ENCODE results near the gene CRABP2.

CRABP2 gene
- total RNA-seq, result 0.39 to 0.48 reads per million in 2 experiments

DNA sequence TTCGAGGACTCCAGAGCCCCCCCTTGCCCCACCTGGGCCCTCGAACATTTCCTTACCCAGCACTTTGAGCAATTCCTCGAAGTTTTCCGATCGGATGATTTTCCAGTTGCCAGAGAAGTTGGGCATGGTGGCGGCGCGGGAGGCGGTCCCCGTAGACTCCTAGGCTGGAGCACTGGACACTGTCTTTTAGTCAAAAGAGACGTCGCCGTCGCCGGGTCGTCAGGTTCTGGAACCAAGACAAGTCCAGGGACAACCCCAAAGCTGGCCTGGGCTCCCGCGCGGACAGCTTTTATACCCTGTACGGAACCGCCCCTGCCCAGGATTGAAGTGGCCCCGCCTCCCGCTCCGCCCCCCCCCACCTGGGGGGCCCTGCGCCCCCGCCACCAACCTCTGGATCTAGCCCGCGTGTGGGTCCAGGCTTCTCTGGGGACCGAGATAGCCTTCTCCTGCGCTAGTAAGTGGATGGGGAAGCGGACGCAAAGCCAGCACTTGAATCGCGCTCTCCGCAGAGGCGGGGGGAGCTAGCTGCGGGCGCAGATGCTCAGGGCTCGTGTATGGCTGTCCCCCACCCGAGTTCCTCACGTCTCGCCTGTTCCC is at the start of gene CRABP2:
Gene CRABP2, minus strand, starts transcription at position 263 of the 597 bp plus-strand sequence. Its CDS starts 137 bp downstream, at position 126.
- no peak for DNase-seq (ENCODE audit: low read depth)

DNA sequence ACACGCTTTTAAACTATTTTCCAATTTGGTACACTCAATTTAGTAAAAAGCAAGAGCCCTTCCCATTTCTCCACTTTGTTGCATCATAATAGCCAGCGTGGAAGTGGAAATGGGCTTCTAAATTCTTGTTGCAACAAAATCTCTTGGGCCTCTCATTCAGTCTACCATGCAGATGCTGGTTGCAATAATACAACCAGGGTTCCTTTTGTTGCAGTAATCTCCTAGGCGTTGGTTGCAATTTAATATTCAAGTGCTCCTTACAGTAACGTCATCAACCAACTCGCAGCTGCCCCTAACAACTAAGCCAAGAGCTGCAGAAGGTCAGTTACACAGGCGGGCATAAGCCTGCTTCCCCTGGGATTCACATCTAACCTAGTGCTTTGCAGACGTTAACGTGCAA is 48.8 kb upstream of the CRABP2 start:
- DNase-seq (ENCODE audit: low read depth), result no peak

DNA sequence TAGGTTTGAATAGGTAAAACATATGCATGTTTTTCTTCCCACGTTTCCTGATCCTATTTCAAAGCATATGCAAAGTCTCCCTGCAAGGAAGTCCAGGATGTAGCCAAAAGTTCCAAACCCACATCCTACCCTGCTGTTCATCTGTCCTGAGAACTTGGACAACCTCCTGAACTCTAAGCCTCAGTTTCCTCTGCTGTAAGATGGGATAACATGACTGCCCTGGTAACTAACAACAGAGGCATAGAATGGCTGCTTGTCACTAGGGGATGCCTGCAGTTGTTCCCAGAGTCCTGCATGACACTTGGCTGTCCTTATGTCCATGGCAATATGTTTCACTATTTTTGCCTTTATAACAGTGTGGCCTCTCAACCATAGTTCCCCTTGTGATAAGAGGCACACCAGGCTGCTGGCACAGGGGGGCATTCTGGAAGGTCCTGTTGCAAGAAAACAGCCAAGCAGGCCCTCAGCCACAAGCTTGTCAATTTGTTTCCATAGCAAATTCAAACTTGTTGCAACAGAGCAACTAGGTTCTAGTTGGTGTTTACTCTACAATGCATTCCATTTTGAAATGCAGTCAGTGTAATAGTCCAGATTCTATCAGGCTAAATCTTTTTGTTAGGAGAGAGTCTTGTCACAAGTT is 47.6 kb upstream of the CRABP2 start:
- no peak for DNase-seq (ENCODE audit: low read depth)

DNA sequence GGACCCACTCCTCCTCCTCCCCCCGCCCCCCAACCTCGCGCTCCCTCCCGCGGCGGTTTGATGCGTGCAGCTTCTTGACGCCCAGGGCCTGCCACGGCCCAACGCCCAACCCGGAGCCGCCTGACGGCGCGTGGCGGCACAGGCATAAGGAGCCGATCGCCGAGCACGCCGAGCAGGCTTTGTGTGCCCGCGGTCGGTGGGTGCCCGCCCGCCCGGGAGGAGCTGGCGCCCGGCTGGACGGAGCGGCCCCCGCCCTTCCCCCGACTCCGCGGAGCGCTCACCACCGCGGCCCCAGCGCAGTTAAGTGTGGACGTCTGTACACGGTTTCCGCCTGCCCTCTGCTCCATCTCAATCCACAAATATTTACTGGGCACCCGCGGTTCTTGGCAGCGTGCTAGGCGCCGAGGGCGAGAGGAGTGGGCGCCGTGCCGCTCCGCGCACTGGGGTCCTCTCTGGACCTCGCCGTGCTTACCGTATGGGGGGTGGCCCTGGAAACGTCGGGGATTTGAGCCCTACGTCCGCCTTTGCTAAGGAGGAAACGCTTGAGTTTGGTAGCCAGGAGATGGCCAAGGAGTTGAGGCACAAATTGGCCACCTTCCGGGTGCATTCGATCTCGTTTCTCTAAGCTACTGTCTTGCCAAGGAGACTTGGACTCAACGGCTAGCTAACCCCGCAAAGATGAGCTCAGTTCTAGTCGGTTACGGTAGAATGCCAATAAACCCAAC is 46.5 kb upstream of the CRABP2 start:
- DNase-seq (ENCODE audit: low read depth), result peak; percentile 97

DNA sequence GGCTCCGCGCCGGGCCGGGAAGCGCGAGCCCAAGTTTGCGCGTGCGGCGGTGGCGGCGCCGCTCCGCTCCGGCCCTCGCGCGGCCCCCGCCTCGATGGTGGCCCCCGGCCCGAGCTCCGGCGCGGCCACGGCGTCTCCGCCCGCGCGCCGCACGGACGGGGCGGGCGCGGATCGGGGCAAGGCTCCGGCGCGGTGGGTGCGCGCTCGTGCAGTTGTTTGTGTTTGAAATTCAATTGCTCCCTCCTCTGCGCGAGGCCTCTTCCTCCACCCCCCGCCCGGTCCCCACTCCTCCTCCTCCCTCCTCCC is 46.0 kb upstream of the CRABP2 start, which contains the start of gene HDGF:
Gene HDGF, minus strand, starts transcription at position 225 of the 306 bp plus-strand sequence. CDS start 246 bp downstream, outside the sequence.
- no peak for DNase-seq (ENCODE audit: low read depth)

DNA sequence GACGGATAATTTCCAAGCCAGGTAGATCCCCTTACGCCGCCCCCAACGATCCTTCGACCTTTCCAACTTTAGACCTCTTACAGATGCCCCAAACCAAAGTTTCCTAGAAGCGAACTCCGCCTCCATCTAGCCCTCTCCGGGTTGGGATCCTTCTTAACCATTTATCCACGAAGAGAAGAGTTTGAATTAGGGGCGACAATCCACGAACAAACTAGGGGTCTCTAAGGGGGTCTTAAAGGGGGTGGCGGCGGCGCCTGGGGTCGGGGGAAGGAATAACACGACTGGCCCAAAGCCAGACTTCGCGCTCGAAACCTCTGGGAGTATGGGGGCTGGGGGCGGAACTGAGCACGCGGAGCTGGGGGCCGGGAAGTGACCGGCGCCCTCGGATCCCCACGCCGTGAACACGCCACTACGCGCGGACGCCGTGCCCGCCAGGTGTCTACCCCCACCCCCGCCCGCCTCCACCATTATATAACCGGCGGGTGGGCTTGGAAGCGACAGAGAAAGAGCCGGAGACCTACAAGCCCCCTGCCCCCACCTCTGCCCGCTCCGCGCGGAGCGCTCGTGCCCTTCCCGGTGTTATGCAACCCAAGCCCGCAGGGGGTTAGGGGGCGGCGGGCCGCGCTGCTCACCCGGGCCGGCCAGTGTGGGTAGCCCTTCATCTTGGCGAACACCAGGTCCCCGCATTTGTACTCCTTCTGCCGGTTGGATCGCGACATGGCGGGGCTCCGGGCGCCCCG is 45.5 kb upstream of the CRABP2 start:
- peak; percentile 14 for DNase-seq (ENCODE audit: low read depth)

DNA sequence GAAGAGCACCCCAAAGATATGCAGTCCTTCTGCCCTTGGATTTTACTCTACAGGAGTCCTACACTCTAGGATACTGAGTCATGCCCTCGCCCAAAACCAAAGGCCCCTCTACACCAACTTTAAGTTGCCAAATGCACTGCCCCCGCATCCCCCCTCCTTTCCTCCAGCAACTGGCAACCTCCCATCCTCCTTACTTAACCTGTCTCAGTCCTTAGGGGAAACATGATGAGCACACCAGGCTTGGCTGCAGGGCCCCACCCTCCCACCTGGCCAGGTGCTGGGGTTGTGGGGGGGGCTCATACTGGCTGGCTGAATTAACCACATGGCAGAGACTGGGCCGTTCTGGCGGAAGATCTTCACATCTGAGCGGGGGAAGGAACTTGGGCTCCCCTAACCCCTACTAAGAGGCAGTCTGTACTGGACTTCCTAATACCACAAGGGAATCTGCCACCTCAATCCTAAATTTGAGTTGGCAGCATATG is 44.8 kb upstream of the CRABP2 start:
- DNase-seq (ENCODE audit: low read depth), result no peak

DNA sequence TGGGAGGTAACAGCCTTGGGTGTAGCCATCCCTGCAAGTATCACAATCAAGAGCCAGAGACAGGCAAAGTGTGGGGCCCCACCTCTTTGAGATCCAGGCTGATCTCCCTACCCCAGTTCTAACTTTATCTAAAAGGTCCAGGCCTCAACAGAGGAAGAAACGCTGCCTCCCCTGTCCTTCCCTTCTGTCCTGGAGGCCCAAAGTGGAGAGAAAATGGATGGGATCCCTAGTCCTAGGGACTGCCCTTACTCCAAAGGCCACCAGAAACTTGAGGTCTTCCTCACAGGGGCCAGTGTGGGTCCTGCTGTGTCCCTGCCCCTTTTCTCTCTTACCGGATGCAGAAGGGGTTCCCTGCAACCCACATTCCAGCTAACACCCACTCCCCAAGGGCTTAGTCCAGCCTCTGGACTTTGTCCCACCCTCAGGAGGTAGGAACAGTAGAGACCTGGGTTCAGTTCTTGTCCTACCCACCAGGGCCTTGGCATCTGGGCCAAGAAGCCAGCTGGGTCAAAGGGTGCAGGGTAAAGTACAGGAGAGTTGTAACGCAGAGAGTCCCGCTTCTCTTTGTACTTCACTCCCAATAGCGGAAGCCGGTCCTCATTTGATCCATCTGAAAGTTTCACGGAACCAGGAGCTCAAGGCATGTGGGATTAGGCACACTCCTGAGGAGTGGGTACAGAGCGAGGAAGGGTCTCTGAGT is 44.2 kb upstream of the CRABP2 start:
- DNase-seq (ENCODE audit: low read depth), result no peak

DNA sequence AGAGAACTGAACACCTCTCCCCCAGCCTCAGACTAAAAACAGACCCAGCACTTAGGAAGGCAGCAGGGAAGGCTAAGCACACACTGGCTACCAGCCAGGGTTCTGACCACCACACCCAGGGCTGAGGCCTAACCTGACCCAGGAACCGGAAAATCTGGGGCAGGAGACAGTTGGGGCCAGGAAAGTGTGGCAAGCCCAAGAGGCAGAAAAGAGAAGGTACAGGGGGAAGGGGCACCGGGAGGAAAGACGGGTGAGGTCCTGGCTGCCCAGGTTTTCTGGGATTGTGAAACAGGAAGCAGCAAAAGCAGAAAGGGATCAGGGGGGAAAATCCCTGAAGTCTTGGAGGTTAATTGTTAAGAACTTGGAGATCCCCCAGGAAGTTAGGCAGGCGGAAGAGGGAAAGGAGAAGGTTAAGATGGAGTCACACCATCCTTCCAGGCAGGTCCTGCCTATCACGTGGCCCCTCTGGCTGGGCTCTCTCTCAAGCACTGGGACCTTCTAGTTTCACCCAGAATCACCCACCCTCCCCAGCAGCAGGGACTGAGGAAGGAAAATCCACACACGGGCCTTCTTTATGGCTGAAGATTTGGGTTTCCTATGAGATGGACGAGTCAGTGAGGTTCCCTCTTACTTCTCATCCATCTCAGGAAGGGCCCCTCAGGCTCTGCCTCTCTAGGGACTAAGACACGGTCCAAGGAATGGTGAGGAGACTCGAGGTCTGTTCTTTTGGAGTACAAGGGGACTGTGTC is 43.5 kb upstream of the CRABP2 start:
- no peak for DNase-seq (ENCODE audit: low read depth)

DNA sequence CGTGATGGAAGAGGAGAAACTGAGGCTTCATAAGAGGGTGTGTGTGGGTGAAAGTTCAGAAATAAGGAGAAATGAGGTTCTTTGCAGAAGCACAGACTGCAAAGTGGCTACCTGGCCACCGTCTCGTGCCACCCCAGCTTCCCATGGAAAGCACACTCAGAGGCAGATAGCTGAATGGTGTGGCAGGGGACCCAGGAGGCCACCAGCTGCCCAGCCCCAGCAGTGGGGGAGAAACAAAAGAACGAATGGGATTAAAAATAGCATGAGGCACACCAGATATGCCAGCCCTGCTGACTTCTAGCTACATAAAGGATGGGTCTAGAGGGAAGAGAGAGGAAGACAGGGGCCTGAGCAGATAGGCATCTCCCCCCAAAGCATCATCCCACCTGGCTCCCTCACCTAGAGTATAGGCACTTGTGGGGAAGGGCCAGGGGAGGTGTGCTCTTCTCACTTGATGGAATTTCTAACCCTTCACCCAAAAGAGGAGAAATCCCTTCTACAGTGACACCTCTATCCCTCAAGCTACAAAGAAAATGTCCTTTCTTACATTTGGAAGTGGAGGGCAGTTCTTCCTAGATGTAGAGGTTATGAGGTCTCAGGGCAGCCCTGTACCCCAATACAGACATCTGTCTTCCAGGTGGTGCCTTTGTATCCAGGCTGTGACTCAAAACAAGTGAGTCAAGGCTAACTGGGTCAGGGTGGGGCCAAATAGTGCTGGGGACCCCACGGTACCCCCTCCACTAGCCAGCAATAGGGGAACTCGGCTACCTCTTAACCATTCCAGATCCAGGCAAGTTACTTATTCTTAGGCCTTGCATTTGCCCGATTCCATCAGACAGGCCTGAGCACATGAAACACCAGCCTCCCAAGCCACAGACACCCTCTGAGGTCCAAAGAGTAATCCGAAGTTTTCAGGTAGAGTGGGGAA is 42.6 kb upstream of the CRABP2 start:
- no peak for DNase-seq (ENCODE audit: low read depth)

DNA sequence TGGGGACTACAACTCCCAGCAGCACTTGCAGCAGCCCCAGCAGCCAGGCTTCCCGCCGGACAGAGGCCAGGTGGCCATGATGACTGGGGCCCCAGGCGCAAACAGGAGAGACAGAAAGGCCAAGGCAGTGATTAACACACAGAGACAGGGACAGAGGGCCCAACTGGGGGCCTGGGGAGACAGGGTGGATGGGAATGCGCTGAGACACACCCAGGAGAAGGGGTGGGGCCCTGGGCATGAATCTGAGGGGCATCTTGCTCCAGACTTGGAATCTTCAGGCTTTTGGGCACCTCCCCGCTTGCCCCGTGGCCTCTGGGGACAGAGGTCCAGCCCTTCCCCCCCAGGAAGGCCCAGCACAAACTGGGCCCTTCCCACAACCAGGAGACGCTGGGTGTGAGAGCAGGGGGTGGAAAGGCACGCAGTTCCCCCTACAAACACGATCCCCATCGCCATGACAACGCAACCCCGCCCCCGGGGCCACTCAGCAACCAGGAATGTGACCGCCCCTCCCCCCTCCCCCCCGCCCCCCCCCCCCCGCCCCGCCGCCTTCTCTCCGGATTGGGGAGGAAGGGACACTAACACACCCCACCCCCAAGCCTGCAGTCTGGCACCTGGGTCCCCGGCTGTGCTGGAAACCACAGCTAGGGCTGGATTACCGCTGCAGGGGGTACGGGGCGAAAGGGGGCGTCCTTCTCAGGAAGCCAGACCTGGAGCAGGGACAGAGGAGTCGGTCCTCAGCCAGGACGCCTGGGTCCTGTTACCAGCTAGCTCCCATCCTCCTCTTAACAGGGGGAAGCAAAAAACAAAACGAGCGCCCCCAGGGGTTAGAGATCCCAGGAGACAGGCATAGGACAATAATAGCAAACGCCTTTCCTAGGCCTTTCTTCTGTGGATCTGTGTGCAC is 41.6 kb upstream of the CRABP2 start:
- DNase-seq (ENCODE audit: low read depth), result peak; percentile 47

DNA sequence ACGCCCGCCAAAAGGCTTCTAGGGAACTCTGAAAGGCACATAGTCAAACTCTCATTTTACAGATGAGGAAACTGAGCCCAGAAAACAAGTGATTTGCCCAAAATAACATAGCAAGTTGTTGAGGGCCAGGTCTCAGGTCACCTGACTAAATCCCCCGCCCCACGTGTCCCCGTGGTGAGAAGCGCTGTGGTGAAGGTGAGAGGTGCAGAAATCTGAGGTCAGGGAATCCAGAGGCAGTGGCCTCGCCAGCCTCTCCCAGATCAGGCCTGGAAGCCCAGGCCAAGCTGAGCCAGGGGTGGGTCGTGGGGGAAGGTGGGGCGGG is 41.0 kb upstream of the CRABP2 start:
- no peak for DNase-seq (ENCODE audit: low read depth)

DNA sequence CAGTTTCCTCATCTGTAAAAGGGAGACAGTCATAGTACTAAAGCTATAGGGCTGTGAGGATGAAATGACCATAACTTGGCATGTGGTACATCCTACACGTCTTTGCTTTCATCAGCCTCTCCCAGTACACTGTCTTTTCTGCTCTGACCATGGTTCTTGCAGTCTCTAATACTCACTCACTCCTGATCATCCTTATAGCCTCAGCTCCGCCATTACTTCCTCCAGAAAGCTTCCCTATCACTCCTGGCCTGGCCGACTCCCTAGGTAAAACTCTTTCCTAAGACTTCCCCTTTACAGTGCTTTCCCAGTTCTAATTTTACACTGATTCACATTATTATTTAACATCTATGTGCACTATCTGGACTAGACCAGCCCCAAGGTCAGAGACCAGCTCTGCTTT is 40.5 kb upstream of the CRABP2 start:
- no peak for DNase-seq (ENCODE audit: low read depth)

DNA sequence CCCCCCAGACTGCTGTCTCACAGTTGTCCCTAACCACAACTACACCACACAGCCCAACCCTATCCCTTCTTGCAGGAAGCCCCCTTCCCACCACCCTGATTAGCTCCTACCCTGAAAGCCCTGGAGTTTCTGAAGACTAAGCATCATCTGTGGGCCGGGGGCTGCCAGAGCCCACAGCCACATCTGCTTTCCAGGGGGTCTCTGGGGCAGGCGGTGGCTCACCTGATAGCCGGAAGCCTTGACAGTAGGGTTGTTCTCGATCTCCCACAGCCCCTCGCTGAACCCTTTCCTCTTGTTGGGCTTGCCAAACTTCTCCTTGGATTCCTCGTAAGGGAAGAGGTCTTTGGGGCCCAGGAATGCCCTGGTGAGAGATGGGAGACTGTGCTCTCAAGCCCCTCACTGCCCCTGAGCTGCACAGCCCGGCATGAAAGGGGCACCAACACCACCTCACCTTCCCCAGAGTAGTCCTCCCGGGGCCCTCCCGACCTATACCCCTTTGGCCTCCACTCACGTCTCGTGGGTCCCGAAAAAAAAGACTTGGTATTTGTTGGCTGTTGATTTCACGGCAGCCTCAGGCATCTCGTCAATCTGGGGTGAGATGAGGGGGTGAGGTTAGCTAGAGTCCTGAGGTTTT is 39.5 kb upstream of the CRABP2 start:
- no peak for DNase-seq (ENCODE audit: low read depth)

DNA sequence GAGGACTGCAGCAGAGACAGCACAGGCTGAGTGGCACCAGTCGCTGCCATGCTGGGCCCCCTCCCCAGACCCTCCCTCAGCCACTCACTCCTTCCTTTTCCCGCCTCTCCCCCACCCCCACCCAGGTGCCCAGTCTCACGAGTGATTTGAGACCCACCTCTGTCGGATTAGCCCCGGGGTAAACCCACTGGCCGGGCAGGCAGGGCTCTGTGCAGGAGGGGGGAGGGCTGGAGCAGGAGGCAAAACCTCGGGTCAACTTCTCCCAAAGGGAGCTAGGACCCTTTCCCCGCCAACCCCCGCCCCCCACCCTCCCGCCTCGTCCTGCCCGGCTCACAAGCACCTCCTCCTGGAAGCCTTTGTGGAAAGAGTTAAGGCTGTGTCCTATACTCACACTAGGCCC is 39.0 kb upstream of the CRABP2 start:
- DNase-seq (ENCODE audit: low read depth), result no peak

DNA sequence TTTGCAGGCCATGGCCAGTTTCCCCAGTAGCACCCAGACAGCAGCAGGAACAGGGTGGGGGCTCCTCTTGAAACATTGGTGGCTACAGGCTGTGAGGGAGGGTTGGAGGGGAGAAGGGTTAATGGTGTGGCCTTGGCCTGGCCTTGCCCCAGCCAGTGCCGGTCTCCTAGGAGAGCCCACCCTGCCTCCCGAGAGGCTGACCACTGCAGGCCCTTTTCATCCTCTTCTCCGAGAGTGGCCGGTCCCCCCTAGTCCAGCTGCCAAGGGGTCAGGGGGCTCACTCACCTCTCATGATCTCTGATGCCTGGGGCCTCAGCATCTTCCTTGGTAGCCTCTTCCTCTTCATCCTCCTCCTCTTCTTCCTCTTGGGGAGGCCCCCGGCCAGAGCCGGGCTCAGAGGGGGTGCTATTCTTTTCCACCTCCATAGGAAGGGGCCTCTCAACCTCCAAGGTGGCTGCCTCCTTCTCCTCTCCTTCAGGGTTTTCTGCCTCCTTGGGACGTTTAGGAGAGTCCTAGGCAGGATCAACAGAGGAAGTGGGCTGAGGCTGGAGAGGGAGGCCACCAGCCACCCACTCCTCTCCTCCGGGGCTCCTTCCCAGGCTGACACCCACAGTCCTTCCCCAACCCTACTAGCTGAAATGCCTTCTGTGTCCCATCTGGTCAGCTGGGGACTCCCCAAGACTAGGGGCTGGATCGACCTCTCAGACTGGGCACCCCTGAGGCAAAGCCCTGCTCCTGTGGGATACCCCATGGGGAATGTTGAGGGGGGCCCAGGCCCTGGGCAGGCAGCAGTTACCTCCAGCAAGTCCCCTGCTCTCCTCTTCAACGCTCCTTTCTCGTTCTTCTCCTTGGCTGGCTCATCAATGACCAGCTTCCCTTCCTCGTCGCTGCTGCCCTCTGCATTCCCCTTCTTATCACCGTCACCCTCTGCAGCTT is 38.3 kb upstream of the CRABP2 start:
- no peak for DNase-seq (ENCODE audit: low read depth)

DNA sequence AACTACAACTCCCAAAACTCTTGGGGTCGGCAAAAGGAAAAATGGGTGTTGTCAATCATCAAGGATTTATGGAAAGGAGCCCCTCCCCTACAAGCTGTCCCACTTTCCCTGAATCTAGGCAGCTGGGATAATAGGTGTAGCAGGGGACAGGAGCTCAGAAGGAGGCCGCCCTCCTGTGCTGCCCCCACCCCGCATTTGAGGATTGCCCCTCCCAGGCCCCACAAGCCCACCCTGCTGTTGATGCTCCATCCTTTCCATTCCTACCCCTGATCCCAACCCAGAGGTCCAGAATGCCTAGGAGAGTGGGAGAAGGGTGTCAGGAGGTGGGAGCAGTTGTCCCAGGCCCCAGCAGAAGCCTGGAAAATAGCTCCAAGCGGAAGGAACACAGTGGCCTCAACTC is 37.4 kb upstream of the CRABP2 start:
- DNase-seq (ENCODE audit: low read depth), result no peak

Measured in T follicular helper cell (primary cell).